HEK293T (cell line): ENCODE results near the gene PERP.

ENCODE experiments used
- ARNT ChIP-seq: fragments of 450-650 bp; IDR thresholded peaks from 2 replicates; pipeline ENCODE4 v1.6.1; 2017; ENCODE audit warnings: mild to moderate bottlenecking
- ELF4 ChIP-seq: fragments of 450-650 bp; IDR thresholded peaks from 2 replicates; pipeline ENCODE4 v1.6.1; 2017; ENCODE audit warnings: antibody characterized with exemption
- FOXA1 ChIP-seq: fragments of 450-650 bp; IDR thresholded peaks from 2 replicates; pipeline ENCODE4 v1.6.1; 2016; ENCODE audit warnings: mild to moderate bottlenecking
- FOXK2 ChIP-seq: fragments of 450-650 bp; IDR thresholded peaks from 2 replicates; pipeline ENCODE4 v1.6.1; 2016; ENCODE audit warnings: mild to moderate bottlenecking
- SP1 ChIP-seq: fragments of 450-650 bp; IDR thresholded peaks from 2 replicates; pipeline ENCODE4 v1.6.1; 2017
- TARDBP ChIP-seq: fragments of 450-650 bp; IDR thresholded peaks from 2 replicates; pipeline ENCODE4 v1.6.1; 2016

DNA sequence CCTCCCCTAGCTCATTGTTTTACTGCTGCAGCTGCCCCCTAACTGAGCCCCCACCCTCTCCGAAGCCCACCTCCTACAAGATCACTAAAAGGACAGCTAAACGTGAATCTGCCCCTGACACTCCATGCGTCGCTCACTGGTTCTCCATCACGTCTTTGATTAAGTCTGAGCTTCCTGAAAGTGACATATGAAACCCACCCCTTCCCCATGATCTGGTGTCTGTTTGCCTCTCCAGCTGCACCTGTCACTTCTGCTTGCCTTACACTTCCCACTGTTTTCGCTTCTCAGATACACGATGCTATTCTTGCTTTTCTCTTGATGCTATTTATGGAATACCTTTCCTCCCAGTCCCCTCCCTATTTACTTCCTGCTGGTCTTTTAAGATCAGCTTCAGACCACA lies 8.0 kb upstream of the PERP start:
- TF ChIP-seq ARNT (no peak), SP1 (no peak), TARDBP (no peak), FOXA1 (no peak), FOXK2 (no peak), ELF4 (no peak)
